Measurements from ENCODE around the gene CDK5RAP2. TPM values are rescaled to one million over a fixed set of nuclear protein-coding genes. Genes with fewer than 3 reads are reported as not detected.
"Not testable (repeated sequence)": the region's sequence is repeated elsewhere in the genome, so short reads cannot be mapped to it uniquely, and the experiment has no call there.

CDK5RAP2 gene
- total RNA-seq, 4 donors from 2014 or later, result 28.9 to 62.3 (median 40.0) TPM

- Histone ChIP-seq H3K9me3 (no peaks in the 10 kb centered on the region), H3K4me3 (no peak overlapping the region), H3K27me3 (no peaks in the 10 kb centered on the region), H3K27ac (no peak overlapping the region), H3K4me1 (no peaks in the 10 kb centered on the region), H3K36me3 (no peaks in the 10 kb centered on the region)
- no peak for DNase-seq
- intact Hi-C loops (cut with DNase I; ENCODE audit: low total_unique reads), result no loop called here
- no peak for TF ChIP-seq CTCF (IDR thresholded peaks at IDR 0.05)
- no peak for TF ChIP-seq POLR2A (IDR thresholded peaks at IDR 0.05)
Measured at GRCh38 chr9:120532475-120532874, 47.5 kb downstream of the CDK5RAP2 start.

DNA sequence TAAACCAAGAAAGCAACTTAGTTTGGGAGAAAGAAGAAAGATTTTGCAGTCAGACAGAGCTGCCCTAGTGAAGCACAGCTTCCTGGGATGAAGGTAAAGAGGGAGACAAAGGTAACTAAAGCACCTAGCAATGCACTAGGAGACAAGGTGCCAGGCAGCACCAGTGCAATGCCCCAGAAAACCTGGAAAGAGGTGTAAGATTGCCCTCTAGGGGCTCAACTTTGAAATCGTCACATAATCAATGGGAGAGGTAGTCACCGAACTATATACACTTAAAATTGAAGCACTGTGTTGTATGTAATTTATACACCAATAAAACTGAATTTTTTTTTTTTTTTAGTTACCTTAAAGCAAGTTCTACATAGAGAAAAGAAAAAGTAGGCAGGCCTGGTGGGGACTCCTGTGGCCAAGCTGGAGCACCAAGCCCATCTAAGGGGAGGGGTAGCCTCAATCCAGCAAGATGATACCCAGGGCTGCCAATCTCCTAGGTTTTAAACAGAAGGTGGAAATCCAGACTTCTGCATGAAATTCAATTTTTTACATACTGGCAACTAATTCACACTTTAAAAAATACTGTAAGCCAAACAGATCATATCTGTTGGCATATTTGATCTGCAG, 48.2 kb downstream of the CDK5RAP2 start:
- Histone ChIP-seq H3K4me1 (no peaks in the 10 kb centered on the region), H3K27me3 (no peaks in the 10 kb centered on the region), H3K9me3 (no peaks in the 10 kb centered on the region), H3K36me3 (no peaks in the 10 kb centered on the region), H3K27ac (no peak overlapping the region), H3K4me3 (no peak overlapping the region)
- intact Hi-C loops (cut with DNase I; ENCODE audit: low total_unique reads), result no loop called here
- no peak for TF ChIP-seq POLR2A (IDR thresholded peaks at IDR 0.05)
- no peak for TF ChIP-seq CTCF (IDR thresholded peaks at IDR 0.05)
- no peak for DNase-seq

- H3K36me3 ChIP-seq; intact Hi-C loops (cut with DNase I; ENCODE audit: low total_unique reads); H3K27ac ChIP-seq; H3K4me3 ChIP-seq; H3K27me3 ChIP-seq; H3K9me3 ChIP-seq; H3K4me1 ChIP-seq; DNase-seq: not testable (repeated sequence)
Measured at GRCh38 chr9:120530220-120530832, 49.6 kb downstream of the CDK5RAP2 start.

GRCh38 chr9:120528829-120529228, 51.1 kb downstream of the CDK5RAP2 start:
- Histone ChIP-seq H3K9me3 (no peaks in the 10 kb centered on the region), H3K27ac (no peak overlapping the region), H3K4me3 (no peak overlapping the region), H3K27me3 (no peaks in the 10 kb centered on the region), H3K4me1 (no peaks in the 10 kb centered on the region), H3K36me3 (no peaks in the 10 kb centered on the region)
- no peak for DNase-seq
- intact Hi-C loops (cut with DNase I; ENCODE audit: low total_unique reads), result no loop called here
- TF ChIP-seq CTCF (IDR thresholded peaks at IDR 0.05) (no peak), POLR2A (IDR thresholded peaks at IDR 0.05) (no peak)

DNA sequence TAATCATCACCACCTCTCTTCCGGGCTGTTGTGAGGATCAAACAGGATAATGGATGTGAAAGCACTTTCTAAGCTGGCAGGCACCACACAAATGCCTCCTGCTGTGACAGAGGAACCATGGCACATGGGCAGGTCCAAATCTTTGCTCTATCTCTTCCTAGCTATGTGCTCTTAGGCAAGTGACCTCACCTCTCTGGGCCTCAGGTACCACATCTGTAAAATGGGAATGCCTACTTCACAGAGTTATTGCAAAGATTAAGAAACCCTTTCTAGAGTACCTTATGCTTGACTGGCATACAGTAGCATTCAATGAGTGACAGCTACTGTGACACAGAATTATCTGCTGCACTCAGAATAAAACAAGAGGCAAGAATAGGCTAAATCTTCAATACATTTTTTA, 51.6 kb downstream of the CDK5RAP2 start:
- no peak for DNase-seq
- Histone ChIP-seq H3K4me3 (no peak overlapping the region), H3K27ac (no peak overlapping the region), H3K36me3 (no peaks in the 10 kb centered on the region), H3K9me3 (no peaks in the 10 kb centered on the region), H3K27me3 (no peaks in the 10 kb centered on the region), H3K4me1 (no peaks in the 10 kb centered on the region)
- intact Hi-C loops (cut with DNase I; ENCODE audit: low total_unique reads), result no loop called here
- TF ChIP-seq POLR2A (IDR thresholded peaks at IDR 0.05), result no peak
- TF ChIP-seq CTCF (IDR thresholded peaks at IDR 0.05), result no peak
